ENCODE data around the gene CCDC33.

The CCDC33 gene

GRCh38 chr15:74322558-74323180 is 86.5 kb downstream of the CCDC33 start:
- Mint-ChIP-seq H3K4me3 (no peak overlapping the region), H3K36me3 (ENCODE audit: low read depth) (no peaks in the 10 kb centered on the region), H3K9me3 (no peaks in the 10 kb centered on the region), H3K27me3 (peaks cover 2% of the 10 kb centered on the region), H3K27ac (no peak overlapping the region), H3K4me1 (peaks cover 23% of the 10 kb centered on the region)
- DNase-seq (peak; percentile 69), ATAC-seq (peak; percentile 76)

GRCh38 chr15:74324714-74325113 is 88.6 kb downstream of the CCDC33 start:
- Mint-ChIP-seq H3K27ac (no peak overlapping the region), H3K9me3 (no peaks in the 10 kb centered on the region), H3K36me3 (ENCODE audit: low read depth) (no peaks in the 10 kb centered on the region), H3K27me3 (peaks cover 2% of the 10 kb centered on the region), H3K4me3 (no peak overlapping the region), H3K4me1 (peaks cover 23% of the 10 kb centered on the region)
- ATAC-seq (no peak), DNase-seq (no peak)

DNA sequence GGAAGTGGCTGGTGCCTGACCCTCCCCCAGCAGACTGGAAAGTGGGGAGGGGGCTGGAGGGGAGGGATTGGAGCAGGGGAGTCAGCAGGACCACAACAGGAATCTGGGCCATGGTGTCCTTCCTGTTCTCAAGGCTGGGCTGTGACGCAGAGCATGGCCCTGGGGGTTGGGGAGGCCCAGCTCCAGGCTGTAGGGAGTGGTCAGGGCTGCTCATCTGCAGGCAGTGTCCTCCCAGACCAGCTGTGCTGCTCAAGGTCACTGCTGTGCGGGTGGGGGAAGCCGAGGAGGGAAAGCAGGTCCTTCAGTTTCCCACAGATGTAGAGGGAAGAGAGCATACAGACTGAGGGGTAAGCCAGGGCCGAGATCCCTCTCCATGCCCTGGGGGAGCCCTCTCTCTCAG is 90.6 kb downstream of the CCDC33 start:
- ATAC-seq, result no peak
- H3K27ac Mint-ChIP-seq, result no peak overlapping the region
- H3K27me3 Mint-ChIP-seq, result peaks cover 2% of the 10 kb centered on the region
- H3K4me3 Mint-ChIP-seq, result no peak overlapping the region
- H3K36me3 Mint-ChIP-seq (ENCODE audit: low read depth), result no peaks in the 10 kb centered on the region
- peaks cover 15% of the 10 kb centered on the region for H3K4me1 Mint-ChIP-seq
- no peaks in the 10 kb centered on the region for H3K9me3 Mint-ChIP-seq
- no peak for DNase-seq

- ATAC-seq (no peak), DNase-seq (no peak)
- Mint-ChIP-seq H3K4me1 (peaks cover 15% of the 10 kb centered on the region), H3K36me3 (ENCODE audit: low read depth) (no peaks in the 10 kb centered on the region), H3K9me3 (no peaks in the 10 kb centered on the region), H3K27ac (no peak overlapping the region), H3K4me3 (no peak overlapping the region), H3K27me3 (peaks cover 2% of the 10 kb centered on the region)
These were observed 91.6 kb downstream of the CCDC33 start for GRCh38 chr15:74327756-74328155.

GRCh38 chr15:74328331-74329056 is 92.4 kb downstream of the CCDC33 start:
- H3K4me3 Mint-ChIP-seq, result no peak overlapping the region
- peaks cover 2% of the 10 kb centered on the region for H3K27me3 Mint-ChIP-seq
- H3K36me3 Mint-ChIP-seq (ENCODE audit: low read depth), result no peaks in the 10 kb centered on the region
- no peaks in the 10 kb centered on the region for H3K9me3 Mint-ChIP-seq
- H3K27ac Mint-ChIP-seq, result no peak overlapping the region
- peaks cover 15% of the 10 kb centered on the region for H3K4me1 Mint-ChIP-seq
- no peak for ATAC-seq
- no peak for DNase-seq

- H3K4me3 Mint-ChIP-seq, result no peak overlapping the region
- no peaks in the 10 kb centered on the region for H3K9me3 Mint-ChIP-seq
- H3K4me1 Mint-ChIP-seq, result peaks cover 15% of the 10 kb centered on the region
- H3K27me3 Mint-ChIP-seq, result no peaks in the 10 kb centered on the region
- H3K27ac Mint-ChIP-seq, result no peak overlapping the region
- H3K36me3 Mint-ChIP-seq (ENCODE audit: low read depth), result no peaks in the 10 kb centered on the region
- ATAC-seq, result no peak
- no peak for DNase-seq
These were observed 94.8 kb downstream of the CCDC33 start for GRCh38 chr15:74330861-74331408.

- Mint-ChIP-seq H3K27me3 (no peaks in the 10 kb centered on the region), H3K4me3 (no peak overlapping the region), H3K36me3 (ENCODE audit: low read depth) (no peaks in the 10 kb centered on the region), H3K9me3 (no peaks in the 10 kb centered on the region), H3K27ac (no peak overlapping the region), H3K4me1 (peaks cover 15% of the 10 kb centered on the region)
- ATAC-seq, result no peak
- no peak for DNase-seq
These were observed 95.9 kb downstream of the CCDC33 start for GRCh38 chr15:74332011-74332410.

DNA sequence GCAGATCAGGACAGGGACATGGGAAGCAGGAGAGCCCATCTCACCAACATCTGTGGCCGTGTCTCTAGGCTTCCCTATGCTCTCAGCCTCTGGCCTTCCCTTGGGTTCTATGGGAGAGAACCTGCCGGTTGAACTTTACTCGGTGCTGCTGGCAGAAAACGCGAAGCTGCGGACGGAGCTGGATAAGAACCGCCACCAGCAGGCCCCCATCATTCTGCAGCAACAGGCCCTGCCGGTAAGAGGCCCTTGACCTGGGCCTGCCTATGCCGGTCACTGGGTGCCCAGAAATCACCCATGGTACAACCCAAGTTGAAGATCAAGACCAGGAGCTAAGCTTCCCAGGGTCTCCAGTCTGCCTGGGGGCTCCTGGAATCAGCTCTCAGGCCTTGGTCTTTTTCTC is 96.5 kb downstream of the CCDC33 start:
- peaks cover 15% of the 10 kb centered on the region for H3K4me1 Mint-ChIP-seq
- DNase-seq (no peak), ATAC-seq (no peak)
- no peaks in the 10 kb centered on the region for H3K9me3 Mint-ChIP-seq
- no peaks in the 10 kb centered on the region for H3K27me3 Mint-ChIP-seq
- H3K36me3 Mint-ChIP-seq (ENCODE audit: low read depth), result no peaks in the 10 kb centered on the region
- H3K4me3 Mint-ChIP-seq, result no peak overlapping the region
- H3K27ac Mint-ChIP-seq, result no peak overlapping the region

DNA sequence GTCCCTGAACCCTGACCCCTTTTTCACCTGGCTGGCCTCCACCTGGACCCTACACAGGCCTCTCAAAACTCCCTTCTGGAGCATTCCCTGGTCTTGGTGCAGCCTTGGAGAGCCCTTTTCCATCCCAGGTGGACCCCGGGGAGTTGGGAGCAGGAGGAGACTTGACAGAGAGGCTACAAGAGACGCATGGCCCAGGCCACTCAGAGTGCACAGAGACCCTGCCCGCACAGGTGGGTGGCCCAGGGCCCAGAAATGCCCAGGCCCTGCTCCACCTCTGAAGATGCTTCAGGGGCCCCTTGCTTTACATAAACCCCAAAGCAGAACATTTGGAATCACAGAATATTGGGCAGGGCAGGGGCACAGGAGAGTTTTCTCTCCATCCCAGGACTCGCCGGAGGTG is 97.0 kb downstream of the CCDC33 start:
- DNase-seq (no peak), ATAC-seq (no peak)
- Mint-ChIP-seq H3K4me1 (peaks cover 12% of the 10 kb centered on the region), H3K9me3 (no peaks in the 10 kb centered on the region), H3K27me3 (no peaks in the 10 kb centered on the region), H3K27ac (no peak overlapping the region), H3K36me3 (ENCODE audit: low read depth) (no peaks in the 10 kb centered on the region), H3K4me3 (no peak overlapping the region)

DNA sequence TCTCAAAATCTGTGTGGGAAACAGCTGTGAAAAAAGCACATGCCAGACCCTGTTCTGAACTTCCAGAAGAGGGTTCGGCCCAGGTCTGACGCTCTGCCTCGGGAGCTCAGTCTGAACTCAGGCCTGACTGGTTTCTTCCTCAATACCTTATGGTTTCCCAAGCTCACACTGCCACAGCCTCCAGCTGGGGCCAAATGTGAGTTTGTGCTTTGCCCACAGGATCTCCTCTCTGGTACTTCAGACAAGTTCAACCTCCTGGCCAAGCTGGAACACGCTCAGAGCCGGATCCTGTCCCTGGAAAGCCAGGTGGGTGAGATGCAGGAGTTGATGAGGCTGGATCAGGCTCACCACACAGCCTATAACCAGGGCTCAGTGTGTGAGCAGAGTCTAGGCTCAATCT is 97.5 kb downstream of the CCDC33 start:
- Mint-ChIP-seq H3K27ac (no peak overlapping the region), H3K36me3 (ENCODE audit: low read depth) (no peaks in the 10 kb centered on the region), H3K27me3 (no peaks in the 10 kb centered on the region), H3K4me3 (no peak overlapping the region), H3K4me1 (peaks cover 6% of the 10 kb centered on the region), H3K9me3 (no peaks in the 10 kb centered on the region)
- DNase-seq (no peak), ATAC-seq (no peak)

DNA sequence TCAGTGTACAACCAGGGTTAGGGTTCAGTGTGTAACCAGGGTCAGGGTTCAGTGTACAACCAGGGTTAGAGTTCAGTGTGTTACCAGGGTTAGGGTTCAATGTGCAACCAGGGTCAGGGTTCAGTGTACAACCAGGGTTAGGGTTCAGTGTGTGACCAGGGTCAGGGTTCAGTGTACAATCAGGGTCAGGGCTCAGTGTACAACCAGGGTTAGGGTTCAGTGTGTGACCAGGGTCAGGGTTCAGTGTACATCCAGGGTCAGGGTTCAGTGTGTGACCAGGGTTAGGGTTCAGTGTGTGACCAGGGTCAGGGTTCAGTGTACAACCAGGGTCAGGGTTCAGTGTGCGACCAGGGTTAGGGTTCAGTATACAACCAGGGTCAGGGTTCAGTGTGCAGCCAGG is 98.0 kb downstream of the CCDC33 start:
- Mint-ChIP-seq H3K27me3 (no peaks in the 10 kb centered on the region), H3K4me1 (peaks cover 2% of the 10 kb centered on the region), H3K27ac (no peak overlapping the region), H3K4me3 (no peak overlapping the region), H3K9me3 (no peaks in the 10 kb centered on the region), H3K36me3 (ENCODE audit: low read depth) (no peaks in the 10 kb centered on the region)
- ATAC-seq (no peak), DNase-seq (no peak)

GRCh38 chr15:74335396-74335795 is 99.3 kb downstream of the CCDC33 start:
- no peaks in the 10 kb centered on the region for H3K36me3 Mint-ChIP-seq (ENCODE audit: low read depth)
- no peaks in the 10 kb centered on the region for H3K4me1 Mint-ChIP-seq
- ATAC-seq, result no peak
- no peaks in the 10 kb centered on the region for H3K27me3 Mint-ChIP-seq
- no peak for DNase-seq
- H3K9me3 Mint-ChIP-seq, result no peaks in the 10 kb centered on the region
- no peak overlapping the region for H3K27ac Mint-ChIP-seq
- no peak overlapping the region for H3K4me3 Mint-ChIP-seq

DNA sequence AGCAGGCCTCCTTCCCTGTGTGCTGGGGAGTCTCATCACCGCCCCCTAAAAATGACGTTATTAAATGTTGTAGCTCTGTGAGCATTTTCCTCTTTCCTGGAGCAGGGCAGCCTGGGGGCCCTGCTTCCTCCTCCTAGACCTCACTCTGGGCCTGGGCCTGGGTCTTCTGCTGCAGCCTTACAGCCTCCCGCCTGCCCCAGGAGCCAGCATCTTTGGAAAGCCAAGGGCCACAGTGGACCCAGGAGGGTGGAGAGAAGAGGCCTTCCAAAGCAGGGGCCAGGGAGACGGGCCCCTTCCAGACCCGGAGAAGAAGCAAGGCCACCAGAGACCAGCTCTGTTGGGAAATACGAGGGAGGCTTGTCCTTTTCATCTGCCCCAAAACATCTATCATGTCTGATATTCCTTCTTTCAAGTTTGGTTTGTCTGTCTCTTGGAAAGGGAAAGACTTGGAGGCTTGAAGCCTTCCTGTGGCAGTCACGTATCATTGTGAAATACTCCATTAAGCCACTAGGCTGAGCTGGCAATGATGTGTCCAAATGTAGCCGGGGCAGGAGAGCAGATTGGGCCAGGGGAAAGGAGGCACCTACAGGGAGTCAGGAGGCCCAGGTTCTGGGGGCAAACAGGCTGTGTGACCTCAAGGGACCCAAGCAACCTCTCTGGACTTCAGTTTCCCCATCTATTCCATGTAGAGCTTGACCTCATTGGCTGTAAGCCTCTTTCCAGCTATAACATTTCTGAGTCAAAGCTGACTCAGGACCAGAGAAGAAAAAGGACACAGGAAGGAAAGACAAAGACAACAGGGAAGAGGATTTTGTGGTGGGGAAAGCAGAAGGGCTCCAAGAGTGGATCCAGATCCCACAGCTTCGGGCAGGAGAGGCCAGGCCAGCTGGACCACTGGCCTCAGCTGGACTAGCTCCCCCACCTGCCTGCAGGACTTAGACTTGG is 100.2 kb downstream of the CCDC33 start:
- Mint-ChIP-seq H3K4me3 (no peak overlapping the region), H3K36me3 (ENCODE audit: low read depth) (no peaks in the 10 kb centered on the region), H3K27me3 (no peaks in the 10 kb centered on the region), H3K4me1 (no peaks in the 10 kb centered on the region), H3K9me3 (no peaks in the 10 kb centered on the region), H3K27ac (no peak overlapping the region)
- ATAC-seq (no peak), DNase-seq (no peak)

DNA sequence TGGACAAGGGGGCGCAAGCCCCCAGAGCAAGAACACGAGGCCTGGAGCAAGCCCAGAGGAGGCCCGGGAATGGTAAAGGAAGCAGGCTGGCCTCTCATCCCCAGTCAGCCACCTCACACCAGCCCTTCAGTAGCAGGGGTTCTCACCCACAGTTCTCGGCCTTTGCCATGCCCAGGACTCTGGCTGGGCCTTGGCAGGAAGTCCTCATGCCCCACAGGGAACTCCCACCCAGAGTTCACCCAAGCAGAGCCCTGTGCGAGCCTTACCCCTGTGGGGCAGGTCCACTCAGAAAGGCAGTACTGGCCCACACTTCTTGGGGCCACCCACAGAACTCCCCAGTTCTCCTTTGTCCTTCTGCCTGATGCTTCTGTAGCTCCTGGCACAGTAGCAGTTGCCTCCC is 101.0 kb downstream of the CCDC33 start:
- H3K4me1 Mint-ChIP-seq, result no peaks in the 10 kb centered on the region
- no peak overlapping the region for H3K4me3 Mint-ChIP-seq
- no peaks in the 10 kb centered on the region for H3K27me3 Mint-ChIP-seq
- DNase-seq, result no peak
- no peak for ATAC-seq
- no peak overlapping the region for H3K27ac Mint-ChIP-seq
- H3K9me3 Mint-ChIP-seq, result no peaks in the 10 kb centered on the region
- H3K36me3 Mint-ChIP-seq (ENCODE audit: low read depth), result no peaks in the 10 kb centered on the region

Measured in activated naive CD8-positive, alpha-beta T cell treated with anti-CD3 and anti-CD28 coated beads, Interleukin-2, amount 50 U/mL, for 24 hours (primary cell).